NCI-H1092 treated with DMSO at 0.1 percent for 48 hours (cell line): ENCODE measurements around the gene ANXA8L1.
"Not testable (repeated sequence)": the region's sequence is repeated elsewhere in the genome, so short reads cannot be mapped to it uniquely, and the experiment has no call there.

Experiments
- DNase-seq: peaks from one replicate; lab custom pipeline; 2025; lab: John Stamatoyannopoulos, UW

The ANXA8L1 gene, protein sequence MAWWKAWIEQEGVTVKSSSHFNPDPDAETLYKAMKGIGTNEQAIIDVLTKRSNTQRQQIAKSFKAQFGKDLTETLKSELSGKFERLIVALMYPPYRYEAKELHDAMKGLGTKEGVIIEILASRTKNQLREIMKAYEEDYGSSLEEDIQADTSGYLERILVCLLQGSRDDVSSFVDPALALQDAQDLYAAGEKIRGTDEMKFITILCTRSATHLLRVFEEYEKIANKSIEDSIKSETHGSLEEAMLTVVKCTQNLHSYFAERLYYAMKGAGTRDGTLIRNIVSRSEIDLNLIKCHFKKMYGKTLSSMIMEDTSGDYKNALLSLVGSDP

DNA sequence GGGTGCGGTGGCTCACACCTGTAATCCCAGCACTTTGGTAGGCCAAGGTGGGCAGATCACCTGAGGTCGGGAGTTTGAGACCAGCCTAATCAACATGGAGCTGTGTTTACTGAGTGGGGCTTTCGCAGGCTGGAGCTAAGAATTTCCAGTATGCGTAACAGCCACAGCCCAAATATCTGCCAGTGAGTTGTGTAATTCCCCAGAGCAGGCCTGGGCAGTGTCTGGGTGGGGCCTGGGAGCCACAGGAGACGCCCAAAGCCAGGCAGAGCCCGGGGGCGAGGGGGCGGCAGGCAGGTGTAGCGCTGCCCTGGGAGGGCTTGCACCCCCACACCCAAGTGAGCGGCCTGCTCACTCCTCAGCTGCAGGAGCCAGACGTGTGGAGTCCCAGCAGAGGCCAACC, at the start of gene ANXA8L1:
Gene ANXA8L1, plus strand, starts transcription at position 371 of the 400 bp plus-strand sequence. CDS start 76 bp downstream, outside the sequence.
- not testable (repeated sequence) for DNase-seq

- no peak for DNase-seq
These were observed 49.5 kb upstream of the ANXA8L1 start for GRCh38 chr10:46326066-46326465.

DNA sequence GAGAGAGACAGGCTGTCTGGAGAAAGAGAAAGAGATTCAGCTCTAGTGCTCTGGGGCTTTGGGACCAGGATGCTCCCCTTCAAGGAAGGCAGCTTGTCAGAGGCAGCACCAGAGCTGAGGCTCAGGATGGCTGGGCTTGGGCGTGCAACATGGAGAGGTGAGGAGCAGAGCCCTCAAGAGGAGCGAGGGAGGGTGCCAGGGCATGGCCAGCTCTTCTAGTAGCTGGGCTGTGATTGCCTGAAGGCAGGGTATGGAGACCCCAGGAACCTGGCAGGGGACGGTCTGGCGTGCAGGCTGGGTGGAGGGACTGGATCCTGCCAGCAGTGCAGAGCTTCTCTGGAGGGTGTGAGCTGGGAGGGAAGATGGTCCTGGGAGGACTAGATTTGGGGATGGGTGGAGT, 48.6 kb upstream of the ANXA8L1 start:
- no peak for DNase-seq

DNA sequence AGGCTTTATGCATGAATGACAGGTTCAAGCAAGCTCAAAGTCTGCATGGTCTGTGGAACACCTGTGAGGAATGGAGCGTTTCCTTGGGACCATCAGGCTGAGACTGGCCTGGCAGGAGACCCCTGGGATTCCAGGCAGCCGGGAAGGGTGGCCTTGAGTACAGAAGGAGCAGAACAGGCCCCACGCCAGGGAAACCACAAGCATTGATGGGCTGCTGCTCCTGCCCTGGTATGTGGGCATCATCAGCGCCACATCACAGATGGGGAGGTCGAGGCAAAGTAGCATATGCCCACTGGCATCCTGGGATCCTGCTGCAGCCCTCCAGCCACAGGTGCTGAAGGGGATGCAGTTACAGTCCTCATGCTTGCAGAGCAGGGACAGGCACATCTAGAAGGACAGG, 47.9 kb upstream of the ANXA8L1 start:
- no peak for DNase-seq

DNA sequence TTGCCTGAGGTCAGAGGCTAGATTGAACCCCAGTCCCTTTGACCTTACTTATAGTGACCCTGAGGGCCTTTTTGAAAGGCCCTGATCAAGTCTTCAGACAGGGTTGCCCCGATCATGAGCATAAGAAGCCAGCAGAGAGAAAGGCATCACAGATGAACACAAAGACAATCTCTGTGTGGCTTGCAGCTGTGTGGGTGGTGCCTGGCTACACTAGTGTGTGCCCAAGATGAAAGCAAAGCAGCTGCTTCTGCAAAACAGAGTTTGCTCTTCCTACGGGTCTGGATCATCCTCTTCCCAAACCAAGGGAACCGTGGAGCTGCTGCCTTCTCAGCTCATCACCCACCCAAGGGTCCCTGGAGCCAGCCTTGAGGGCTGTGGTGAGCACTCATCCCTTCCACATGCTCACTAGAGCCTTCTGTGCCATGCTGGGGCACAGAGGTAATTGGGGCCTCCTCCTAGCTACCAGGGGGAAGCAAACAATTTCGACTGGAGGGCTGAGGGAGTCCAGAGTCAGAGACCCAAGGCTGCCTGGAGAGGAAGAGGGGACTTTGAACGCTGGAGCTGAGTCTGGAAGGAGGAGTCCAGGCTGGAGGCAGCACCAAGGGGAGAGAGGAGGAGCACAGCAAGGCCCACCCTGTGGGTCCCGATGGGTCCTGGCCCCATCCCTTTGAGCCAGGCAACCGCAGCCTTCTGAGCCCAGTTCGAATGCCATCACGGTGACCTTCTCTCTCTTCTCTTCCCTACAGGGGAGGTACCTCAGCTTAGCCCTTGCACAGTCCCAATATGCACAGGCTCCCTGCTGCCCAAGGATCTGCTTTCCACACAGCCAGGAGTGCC, 46.5 kb upstream of the ANXA8L1 start:
- DNase-seq: no peak

DNA sequence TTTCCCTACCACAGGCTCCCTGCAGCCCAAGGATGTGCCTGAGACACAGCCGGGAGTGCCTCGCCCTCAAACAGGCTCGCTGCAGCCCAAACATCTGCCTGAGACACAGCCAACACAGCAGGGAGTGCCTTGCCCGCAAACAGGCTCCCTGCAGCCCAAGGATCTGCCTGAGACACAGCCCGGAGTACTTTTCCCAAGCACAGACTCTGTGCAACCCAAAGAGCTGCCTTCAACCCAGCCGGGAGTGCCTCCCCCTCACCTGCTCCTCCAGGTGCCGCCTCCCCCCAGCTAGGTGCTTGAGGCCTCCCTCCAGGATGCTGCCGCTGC, 45.9 kb upstream of the ANXA8L1 start:
- no peak for DNase-seq

DNA sequence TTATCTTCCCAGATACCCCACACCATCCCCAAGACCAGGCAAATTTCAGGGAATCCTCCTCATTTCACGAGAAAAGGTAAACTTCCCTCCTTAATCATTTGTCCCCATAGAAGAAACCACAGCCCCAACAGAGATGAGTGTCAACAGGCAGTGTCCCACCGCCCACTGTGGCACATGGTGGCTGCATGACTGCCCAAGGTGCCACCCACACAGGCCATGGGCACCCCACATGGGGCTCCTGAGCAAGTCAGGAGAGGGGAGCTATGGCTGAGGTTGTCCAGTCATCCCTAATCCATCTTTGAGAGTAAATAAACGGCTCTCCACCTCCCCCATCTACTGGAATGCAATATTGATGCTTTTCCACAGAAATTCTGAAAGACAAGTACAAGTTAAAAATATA, 44.7 kb upstream of the ANXA8L1 start:
- DNase-seq: no peak

GRCh38 chr10:46365484-46365883, 10.1 kb upstream of the ANXA8L1 start:
- DNase-seq: not testable (repeated sequence)

DNA sequence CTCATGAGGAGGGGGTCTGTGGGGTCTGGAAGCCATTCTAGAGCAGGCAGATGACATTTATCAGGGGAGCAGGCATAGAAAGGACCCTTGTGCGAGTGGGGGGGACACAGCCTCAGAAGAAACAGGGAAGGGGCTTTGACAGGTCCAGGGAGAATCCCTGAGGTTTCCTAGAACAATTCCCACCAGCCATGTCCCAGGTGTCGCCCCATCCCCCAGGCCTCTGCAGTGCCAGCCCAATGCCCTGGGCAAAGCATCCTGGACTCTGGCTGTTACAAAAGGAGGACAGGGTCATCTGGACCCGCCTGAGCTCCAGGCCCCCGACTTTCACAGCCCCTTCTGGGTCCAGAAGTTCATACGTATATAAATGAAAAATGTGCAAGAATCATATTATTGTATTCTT, 8.4 kb upstream of the ANXA8L1 start:
- DNase-seq: not testable (repeated sequence)

GRCh38 chr10:46367666-46368240, 7.8 kb upstream of the ANXA8L1 start:
- not testable (repeated sequence) for DNase-seq

- not testable (repeated sequence) for DNase-seq
These were observed 6.6 kb upstream of the ANXA8L1 start for GRCh38 chr10:46368956-46369355.

DNA sequence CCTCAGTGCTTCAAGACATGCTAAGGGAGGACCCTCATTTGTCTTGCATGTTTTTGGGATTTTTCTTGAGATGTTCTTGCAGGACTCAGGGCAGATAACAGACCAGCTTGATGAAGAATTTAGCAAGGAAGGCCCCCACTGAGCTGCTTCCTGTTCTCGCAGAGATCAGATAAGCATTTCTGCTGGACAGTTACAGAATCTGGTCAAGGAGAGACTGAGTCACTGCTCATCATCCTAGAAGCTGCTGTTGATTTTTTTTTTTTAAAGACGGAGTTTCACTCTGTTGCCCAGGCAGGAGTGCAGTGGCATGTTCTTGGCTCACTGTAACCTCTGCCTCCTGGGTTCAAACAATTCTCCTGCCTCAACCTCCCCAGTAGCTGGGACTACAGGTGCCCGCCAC, 1.2 kb upstream of the ANXA8L1 start:
- DNase-seq: not testable (repeated sequence)

DNA sequence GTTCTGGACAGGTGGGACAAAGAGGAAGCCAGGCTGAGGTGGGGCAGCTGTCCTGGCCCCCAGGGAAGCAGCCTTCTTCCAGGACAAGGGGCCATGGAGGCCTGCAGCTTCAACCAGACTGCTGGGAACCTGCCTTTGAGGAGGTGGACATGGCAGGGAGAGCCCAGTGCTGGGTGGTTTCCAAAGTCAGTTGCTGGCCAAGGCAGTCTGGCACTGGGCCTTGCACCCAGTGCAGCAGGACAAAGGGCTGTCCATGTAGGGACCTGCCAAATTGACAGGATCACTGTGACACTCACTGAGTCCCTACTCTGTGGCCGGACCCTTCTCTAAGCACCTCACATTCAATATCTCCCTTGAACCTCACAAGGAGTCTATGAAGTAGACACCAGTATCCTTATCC, 1.4 kb downstream of the ANXA8L1 start:
- DNase-seq: not testable (repeated sequence)

DNA sequence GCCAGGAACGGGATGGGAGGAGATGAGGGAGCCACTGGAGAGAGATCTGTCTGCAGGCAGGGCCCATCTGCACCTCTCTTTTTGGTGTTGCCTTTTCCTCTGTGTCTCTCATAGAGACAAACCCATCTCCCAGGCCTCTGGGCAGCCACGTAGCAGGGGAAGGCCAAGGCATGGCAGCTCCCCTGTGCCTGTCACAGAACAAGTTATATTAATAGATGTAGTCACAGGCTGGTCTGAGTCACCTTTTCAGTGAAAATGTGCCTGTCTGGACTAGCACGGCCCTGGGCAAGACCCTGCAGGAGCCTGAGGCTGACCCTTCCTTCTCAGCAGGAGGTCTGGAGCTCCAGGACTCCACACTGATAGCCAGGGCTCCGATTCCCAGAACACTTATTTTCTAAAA, 2.1 kb downstream of the ANXA8L1 start:
- DNase-seq: not testable (repeated sequence)

GRCh38 chr10:46378108-46378507, 2.5 kb downstream of the ANXA8L1 start:
- DNase-seq: not testable (repeated sequence)

GRCh38 chr10:46379233-46379848, 3.8 kb downstream of the ANXA8L1 start:
- not testable (repeated sequence) for DNase-seq

- not testable (repeated sequence) for DNase-seq
These were observed 10.3 kb downstream of the ANXA8L1 start for GRCh38 chr10:46385858-46386257.

GRCh38 chr10:46386694-46387093, 11.1 kb downstream of the ANXA8L1 start:
- not testable (repeated sequence) for DNase-seq

- not testable (repeated sequence) for DNase-seq
These were observed 11.8 kb downstream of the ANXA8L1 start for GRCh38 chr10:46387309-46387902.

GRCh38 chr10:46391422-46391821, 15.8 kb downstream of the ANXA8L1 start:
- not testable (repeated sequence) for DNase-seq

- DNase-seq: not testable (repeated sequence)
These were observed 21.1 kb downstream of the ANXA8L1 start for GRCh38 chr10:46396441-46397279.
